HG02798 (cell line): ENCODE measurements around the gene ZIC2.

Source experiments
- ATAC-seq: cut with Tn5 transposase; IDR thresholded peaks from one replicate; pipeline ENCODE4 v1.9.1; 2021; ENCODE audit warnings: mild to moderate bottlenecking; ENCODE audit not compliant: unreplicated experiment, poor library complexity

ZIC2 gene

DNA sequence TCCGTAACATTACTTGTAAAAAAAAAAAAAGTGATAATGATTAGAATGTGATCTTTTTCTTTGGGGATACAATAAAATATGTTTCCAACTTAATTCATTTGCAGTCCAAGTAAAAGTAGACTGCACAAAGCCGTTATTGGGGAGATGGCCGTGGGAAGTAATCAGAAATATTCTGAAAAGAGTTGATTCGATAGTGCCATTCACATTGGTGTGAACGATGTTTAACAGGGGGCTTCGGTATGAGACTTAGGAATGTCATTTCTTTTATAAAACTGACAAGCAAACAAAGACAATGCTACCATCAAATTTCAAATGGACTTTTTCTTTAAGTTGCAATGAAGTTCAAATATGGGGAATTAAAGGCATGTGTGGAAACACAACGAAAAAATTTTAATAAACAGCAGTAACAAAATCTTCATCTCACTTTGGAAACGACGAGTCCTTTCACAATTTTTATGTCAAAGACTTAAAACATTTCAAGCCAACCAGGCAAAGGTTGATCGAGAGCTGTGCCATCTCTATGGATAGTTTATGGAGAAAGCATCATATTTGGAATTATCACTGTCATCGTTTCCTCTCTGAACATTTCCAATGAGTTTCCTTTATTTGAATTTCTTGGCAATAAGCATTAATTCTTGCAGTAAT, 8.3 kb upstream of the ZIC2 start:
- ATAC-seq = no peak

DNA sequence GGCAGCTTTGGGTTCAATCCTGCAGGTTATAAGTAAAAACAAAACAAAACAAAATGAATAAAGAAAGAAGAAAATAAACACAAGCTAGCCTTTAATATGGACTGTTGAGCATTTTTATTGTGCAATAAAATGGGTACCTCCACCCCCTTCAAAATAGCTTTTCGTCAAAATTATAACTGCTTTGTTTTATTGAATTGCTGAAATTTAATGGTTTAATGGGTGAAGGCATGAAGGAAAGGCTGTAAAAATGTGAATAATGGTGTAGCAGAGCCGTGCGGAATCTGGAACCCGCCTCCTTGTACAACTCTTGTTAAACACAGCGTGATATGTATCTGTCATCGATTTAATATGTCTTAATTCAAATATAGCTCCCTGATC, 7.8 kb upstream of the ZIC2 start:
- ATAC-seq = no peak

DNA sequence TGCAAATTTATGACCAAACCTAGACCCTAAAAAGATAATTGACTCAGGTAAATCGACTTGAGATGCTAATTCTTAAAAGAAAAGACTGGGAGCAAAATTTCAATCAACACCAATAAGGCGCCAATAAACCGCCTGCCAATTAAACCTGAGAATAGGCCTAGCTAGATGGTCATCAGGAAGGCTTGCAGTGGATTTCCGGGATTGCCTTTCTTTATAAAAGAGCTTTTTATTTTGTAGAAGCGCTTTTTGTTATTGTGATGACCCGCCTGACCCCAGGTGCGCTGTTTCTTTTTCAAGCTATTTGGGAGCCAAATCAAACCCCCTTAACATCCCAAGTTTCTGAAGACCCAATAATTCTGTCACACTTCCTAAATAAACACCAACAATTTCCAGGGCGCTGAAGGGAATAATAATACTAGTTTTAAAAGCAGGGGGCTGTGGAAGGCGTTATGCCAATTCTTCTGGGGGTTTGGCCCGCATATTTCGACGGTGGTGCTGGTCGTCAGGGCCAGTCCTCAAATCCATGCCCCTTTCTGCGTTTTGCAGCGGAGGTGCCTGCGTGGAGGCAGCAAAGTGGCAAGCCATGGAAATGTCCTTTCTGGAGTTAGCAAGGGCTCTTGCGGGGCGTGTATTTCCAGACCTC, 7.2 kb upstream of the ZIC2 start:
- no peak for ATAC-seq

DNA sequence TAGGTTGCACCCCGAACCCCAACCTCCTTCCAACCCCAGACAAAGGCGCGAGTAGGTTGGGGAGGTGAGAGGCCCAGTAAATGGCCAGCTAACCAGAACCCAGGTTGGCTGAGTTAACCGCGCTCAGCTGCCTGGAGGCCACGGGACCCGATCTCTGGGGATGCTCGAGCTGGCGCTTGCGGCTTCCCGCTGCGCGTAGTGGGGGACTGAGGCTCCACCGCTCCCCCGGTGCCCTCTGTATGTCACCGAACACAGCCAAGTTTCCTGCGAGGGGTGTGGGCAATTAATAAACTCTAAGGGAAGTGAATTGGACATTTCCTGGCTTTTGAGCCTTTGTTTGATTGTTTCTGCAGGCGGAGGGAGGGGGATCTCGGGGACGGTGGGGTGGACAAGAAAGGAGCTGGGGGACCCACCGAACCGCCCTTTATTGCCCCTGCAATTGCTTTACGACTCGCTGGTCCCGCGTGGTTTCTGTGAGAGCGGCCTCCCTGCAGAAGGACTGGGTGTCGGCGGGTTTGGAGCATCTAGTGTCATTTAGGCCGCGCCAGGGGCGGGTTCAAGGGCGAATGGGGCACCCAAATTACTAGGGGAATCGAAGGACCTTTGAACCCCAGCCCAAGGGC, 6.5 kb upstream of the ZIC2 start:
- ATAC-seq = no peak

DNA sequence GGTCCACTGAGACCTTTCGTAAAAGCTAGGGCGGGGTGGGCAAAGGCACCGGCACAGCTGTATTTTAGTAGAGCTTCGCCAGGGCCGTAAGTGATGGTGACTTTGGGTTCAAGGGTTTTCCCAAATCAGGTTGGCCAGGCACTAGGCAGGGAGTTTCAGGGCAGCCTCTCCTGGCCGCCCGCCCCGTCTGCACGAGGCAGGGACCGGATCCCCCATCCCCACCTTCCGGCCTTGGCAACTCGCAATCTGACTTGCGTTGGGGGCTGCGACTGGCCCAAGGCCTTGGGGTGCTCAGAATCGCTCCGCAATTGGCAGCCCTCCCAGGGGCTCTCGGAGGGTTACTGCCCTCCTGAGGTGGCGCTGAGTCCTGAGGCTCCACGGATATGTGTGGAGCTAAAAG, 6.0 kb upstream of the ZIC2 start:
- no peak for ATAC-seq

DNA sequence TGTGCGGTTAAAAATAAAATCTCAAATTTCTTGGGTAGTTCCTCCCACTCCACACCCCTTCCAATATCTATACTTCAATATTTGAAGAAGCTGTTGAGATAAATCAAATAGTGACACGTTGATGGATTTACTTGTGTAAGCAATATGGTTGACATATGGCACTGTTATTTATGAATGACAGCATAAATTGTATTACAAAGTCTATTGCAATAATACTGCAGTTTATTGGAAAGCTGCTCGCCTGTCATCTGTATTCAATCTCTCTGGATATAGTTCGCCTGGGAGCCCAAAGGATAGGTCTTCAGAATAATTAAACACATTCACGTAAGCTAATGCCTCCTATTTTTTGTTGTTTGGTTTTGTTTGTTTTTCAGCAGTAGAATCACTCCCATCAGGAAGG, 5.0 kb upstream of the ZIC2 start:
- ATAC-seq = no peak

DNA sequence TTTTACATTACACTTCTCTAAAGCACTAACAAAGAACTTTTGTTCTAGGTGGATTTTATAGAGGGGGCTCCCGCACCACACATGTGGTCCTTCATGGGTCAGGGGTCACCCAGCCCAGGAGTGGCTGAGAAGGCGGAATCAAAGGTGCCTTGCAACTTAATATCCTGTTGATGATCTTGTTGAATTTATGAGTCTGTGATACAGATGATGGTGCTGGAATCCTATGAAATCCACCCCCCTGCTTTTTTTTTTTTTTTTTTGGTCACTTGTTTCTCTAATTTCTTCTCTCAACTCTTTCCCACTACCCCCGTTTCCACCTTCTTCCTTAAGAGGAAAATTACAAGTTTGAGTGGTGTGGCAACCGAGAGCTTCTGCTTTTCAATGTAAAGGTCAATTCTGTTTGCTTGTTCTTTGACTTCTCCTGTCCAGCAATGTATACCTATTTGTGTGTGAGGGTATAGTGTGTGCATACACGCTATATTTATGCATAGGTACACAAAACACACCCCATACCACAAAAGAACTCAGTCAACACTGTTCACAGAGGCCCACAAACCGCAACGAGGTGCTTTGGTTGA, 4.2 kb upstream of the ZIC2 start:
- ATAC-seq = no peak

DNA sequence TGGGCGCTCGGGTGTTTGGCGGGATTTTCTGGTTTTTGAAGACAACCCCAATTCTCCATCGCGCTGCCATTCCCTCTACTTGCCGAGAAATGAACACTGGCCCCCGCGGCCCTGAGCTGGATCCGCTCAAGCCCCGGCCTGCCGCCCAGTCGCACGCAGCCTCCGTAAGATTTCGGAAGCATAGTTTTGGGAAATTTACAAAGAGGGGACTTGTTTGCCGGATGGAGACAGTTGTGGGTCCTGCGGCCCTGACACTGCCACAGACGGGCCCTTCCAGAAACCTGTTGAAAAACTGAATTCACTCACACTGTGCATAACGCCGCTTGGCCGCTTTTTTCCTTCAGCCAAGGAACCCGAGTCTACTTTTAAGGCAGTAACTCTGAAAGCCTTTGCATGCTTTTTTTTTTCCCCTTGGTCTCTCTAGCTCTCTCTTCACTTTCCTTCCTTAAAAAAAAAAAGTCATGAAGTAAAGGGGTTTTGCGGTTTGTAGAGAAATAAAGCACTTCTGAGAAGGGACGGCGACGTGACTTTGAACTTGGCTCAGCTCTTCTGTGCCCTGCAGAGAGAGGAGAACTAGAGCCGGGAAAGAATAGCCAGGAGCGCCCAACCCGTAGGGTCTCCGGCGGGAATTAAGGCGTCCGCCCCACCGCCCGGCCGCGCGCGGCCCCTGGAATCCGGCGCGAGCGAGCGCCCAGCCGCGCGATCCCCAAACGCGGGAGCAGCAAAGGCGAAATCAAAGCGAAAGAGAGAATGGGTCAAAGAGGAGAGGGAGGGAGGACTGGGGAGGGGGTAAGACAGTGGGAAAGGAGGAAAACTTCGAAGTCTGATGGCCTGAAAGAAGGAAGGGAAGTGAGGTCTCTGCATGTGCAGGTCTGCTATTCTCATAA, 3.4 kb upstream of the ZIC2 start:
- ATAC-seq = no peak

DNA sequence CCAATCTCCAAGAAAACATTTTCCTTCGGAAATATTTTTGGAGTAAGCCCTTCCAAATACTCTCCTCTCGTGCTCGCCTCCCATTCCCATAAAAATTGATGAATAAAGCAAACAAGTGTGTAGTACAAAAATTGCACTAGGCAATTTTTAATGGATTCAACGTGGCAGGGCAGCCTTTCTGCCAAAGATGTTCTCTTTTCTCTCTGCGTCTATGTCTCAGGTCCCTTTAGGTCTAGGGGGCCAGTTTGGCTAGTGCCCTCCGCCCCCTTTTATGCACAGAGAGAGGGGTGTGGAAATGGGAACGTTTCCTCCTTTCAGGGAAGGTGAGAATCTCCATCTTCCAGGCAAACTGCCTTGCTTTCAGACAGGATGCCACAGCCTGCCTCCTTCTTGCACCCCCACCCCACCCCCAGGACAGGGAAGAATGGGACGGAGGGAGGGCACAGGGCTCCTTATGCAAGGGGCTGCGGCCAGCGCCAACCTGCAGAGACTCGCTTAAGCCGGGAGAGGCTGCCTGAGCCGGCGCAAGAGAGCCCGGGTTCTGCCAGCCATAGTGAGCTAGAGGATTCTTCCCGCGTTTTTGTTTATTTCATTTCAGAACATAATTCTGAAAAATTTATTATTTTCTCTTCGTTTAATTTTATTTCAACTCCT, 2.7 kb upstream of the ZIC2 start:
- no peak for ATAC-seq

DNA sequence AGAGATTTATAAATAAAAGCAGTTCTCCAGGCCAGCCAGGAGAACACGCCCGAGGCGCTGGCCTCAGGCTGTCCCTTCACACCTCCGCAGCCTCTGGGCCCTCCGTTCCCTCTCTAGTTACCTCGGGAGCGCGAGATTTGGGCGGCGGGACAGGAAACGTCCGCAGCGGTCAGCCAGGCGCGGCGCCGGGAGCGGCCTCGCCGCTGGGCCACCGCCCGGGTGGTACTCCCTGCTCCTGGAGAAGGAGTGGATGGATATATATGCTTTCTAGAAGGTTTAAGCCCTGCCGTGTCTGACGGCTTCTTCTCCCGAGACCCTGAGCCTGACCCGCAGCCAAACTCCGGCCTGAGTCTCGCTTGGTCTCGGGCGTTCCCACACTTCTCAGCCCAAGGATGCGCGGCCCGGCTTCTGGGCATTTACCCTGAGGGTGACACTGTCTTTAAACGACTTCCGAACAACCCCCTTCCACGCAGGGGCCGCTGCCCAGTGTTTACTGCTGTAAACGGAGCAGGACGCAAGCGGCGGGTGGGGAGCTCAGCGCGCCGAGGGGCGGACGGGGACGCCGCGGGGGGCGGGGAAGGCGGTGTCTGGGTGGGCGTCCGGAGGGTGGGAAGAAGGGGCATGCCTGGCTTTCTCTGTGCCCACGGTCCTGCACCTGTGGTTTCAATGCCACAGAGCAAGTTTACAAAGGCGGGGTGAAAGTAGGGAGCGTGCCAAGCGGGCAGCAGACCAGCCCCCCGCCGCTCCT, 2.0 kb upstream of the ZIC2 start:
- no peak for ATAC-seq

DNA sequence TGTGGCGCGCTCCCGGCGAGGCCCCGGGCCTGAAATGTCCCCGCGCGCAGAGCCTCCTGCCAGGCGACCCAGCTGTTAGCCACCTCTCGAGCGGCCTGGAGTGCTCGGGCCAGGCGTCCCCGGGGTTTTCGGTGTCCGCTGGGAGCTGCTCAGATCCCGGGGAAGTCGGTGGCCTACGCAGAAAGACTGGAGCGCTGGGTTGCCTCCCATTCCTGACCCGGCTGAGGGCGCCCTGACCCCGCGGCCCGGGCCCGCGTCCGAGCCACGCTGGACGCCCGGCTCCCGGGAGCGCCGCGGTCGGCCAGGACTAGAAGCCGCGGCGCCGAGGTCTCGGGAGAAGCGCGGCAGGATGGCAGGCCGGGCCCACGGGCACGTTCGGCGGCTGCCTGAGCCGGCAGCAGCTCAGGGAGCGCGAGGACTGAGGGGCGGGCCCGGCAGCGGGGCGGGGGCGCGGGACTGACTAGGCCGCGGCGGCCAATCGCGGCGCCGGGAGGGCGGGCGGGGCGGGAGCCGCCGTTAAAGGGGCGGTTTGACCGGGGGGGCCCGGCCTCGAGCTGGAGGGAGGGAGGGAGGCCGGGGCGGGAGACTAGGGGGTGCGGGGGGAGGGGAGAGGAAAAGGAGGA, 1.3 kb upstream of the ZIC2 start:
- ATAC-seq = peak; percentile 65

DNA sequence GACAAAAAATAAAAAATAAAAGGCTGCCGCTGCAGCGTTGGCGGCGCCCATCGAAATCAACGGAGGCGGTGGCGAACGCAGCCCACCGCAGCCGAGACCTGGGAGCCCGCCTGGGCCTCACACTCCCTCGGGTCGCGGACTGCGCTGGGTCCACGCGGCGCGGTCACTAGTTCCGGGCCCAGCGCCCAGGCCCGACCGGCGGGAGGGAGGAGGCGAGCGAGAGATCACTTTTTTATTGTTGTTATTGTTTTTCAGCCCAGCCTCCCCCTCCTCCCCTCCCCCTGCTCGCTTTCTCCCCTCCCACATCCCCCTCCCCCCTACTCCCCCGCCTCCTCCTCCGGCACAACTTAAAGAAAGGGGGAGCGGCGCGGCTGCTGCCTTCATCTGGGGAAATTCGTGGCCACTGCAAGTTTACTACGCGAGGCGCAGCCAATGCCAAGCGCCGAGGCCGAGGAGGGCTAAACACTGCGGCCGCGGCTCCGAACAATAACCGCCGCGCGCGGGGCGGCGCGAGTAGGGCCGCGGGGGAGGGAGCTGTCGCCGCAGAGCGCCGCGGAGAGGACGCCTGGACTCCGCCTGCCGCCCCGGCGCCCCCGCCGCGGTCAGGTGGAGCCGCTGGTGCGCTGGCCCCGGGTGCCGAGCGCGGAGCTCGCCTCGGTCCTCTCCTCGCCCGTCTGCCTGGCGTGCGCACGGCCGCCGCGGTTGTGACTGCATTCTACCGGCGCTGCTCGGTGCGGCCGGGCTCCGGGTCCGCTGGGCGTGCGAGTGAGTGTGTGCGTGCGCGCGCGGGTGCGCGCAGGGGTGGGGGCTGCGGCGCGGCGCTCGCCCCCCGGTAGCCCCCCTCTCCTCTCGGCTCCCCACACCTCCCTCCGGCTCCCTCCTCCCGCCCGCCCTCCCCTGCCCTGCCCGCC, 505 bp upstream of the ZIC2 start:
- peak; percentile 32 for ATAC-seq

DNA sequence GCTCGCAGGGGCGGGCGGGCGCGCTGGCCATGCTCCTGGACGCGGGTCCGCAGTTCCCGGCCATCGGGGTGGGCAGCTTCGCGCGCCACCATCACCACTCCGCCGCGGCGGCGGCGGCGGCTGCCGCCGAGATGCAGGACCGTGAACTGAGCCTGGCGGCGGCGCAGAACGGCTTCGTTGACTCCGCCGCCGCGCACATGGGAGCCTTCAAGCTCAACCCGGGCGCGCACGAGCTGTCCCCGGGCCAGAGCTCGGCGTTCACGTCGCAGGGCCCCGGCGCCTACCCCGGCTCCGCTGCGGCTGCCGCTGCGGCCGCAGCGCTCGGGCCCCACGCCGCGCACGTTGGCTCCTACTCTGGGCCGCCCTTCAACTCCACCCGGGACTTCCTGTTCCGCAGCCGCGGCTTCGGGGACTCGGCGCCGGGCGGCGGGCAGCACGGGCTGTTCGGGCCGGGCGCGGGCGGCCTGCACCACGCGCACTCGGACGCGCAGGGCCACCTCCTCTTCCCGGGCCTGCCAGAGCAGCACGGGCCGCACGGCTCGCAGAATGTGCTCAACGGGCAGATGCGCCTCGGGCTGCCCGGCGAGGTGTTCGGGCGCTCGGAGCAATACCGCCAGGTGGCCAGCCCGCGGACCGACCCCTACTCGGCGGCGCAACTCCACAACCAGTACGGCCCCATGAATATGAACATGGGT, 599 bp downstream of the ZIC2 start:
- ATAC-seq = no peak

DNA sequence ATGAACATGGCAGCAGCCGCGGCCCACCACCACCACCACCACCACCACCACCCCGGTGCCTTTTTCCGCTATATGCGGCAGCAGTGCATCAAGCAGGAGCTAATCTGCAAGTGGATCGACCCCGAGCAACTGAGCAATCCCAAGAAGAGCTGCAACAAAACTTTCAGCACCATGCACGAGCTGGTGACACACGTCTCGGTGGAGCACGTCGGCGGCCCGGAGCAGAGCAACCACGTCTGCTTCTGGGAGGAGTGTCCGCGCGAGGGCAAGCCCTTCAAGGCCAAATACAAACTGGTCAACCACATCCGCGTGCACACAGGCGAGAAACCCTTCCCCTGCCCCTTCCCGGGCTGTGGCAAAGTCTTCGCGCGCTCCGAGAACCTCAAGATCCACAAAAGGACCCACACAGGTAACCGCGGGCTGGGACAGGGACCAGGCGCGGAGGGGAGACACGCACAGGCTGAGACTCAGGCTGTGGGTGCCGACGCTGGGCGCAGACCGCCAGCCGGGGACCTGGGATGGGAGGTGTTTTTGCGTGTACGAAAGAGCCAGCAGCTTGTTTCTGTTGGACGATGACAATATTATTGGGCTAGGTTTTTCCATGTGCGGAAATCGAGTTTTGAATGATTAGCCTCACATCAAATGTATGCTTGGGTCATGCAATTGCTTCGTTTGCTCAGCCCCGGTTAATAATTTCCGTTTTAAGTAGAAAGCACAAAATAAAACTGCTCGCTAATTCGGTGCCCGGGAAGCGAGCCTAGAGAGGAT, 1.3 kb downstream of the ZIC2 start:
- ATAC-seq = no peak

DNA sequence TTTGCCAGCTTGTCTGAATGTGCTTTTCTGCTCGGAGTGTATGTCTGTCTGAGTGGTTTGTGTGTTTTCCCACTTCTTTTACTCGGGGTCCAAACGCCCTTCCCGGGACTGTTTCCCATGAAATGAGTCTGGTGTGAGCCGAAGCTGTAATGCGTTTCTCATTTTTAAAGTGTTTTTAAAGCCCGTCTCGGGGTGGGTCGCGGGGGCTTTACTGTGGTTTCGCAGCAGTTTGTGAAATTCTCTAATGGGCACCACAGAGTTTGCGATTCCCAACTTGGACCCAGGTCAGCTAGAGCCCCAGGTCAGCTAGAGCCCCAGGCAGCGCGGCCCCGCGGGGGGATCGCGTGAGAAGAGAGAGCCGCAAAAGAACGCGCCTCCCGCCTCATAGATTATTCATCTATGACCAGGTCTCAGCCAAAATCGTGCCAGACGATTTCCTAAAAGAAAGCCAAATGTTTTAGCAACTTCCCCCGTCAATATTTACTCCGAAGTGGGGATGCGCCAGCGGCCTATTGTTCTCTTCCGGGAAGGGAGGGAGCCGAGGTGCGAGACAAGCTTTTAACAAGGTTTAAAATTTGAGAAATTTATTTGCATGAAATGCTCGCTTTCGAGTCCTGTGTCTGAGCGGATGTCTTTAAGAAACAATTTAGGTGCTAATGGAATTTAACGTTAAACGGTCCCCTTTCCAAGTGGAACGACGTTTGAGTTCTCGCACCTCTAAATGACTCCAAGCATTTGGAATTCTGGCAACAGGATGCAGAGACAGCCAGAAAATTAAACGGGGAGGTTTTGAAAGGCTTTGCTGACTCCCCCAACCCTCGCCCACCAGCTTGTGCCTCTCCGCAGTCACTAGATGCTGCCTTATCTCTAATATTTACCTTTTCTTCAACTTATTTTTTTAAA, 2.2 kb downstream of the ZIC2 start:
- ATAC-seq = no peak
